ENCODE data around the gene HBP1.

The HBP1 gene

DNA sequence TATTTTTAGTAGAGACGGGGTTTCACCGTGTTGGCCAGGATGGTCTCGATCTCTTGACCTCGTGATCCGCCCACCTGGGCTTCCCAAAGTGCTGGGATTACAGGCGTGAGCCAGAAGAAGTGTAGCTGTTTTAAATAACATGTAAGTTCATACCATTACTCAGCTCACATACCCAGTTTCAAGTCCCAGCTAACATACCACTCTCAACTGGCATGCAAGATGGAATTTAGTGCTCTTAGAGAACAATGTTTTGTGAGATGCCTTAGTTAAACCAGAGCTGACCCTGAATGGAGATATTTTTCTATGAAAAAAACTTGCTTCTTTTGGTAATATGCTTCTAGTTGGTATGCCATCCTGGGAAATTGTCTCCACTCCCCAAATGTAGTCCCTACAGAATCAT, 37.3 kb downstream of the HBP1 start:
- H3K9me3 ChIP-seq (ENCODE audit: control insufficient read depth in 2 of 2, low read length in 2 of 2), result no peaks in the 10 kb centered on the region
- no peak overlapping the region for H3K9ac ChIP-seq (ENCODE audit: low read depth in 1 of 2, low read length in 2 of 2)
- H3K27ac ChIP-seq (ENCODE audit: low read depth in 2 of 2, low read length in 2 of 2), result no peak overlapping the region
- H3K36me3 ChIP-seq (ENCODE audit: control insufficient read depth in 2 of 2, insufficient read depth in 2 of 2, low read length in 2 of 2), result peaks cover 44 to 72% of the 10 kb centered on the region in 2 donors
- no peak overlapping the region for H3K4me3 ChIP-seq (ENCODE audit: low read length in 2 of 2)
- no peaks in the 10 kb centered on the region for H3K4me1 ChIP-seq (ENCODE audit: control insufficient read depth in 2 of 2, insufficient read depth in 2 of 2, low read length in 2 of 2)
- H3K27me3 ChIP-seq (ENCODE audit: control insufficient read depth in 2 of 2, insufficient read depth in 2 of 2, low read length in 2 of 2), result no peaks in the 10 kb centered on the region

DNA sequence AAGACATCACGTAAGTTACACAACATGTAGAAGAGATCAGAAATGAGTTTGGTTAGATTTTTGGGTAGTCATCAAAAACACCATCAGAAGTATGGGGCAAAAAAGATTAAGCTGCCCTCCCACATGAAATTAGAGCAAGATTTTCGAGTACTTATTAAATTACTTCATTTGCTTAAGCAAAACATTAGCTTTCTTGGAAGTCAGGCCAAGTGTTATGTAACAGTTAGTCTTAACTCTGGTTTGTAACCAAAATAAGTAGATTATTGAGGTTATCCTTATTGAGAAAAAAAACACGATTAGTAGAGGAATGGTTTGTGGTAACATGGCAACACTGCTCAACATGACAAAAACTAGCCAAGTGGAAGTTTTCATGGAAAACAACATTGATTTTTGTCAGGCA, 37.9 kb downstream of the HBP1 start:
- Histone ChIP-seq H3K36me3 (ENCODE audit: control insufficient read depth in 2 of 2, insufficient read depth in 2 of 2, low read length in 2 of 2) (peaks cover 39 to 66% of the 10 kb centered on the region in 2 donors), H3K4me3 (ENCODE audit: low read length in 2 of 2) (no peak overlapping the region), H3K9ac (ENCODE audit: low read depth in 1 of 2, low read length in 2 of 2) (no peak overlapping the region), H3K27me3 (ENCODE audit: control insufficient read depth in 2 of 2, insufficient read depth in 2 of 2, low read length in 2 of 2) (no peaks in the 10 kb centered on the region), H3K9me3 (ENCODE audit: control insufficient read depth in 2 of 2, low read length in 2 of 2) (no peaks in the 10 kb centered on the region), H3K4me1 (ENCODE audit: control insufficient read depth in 2 of 2, insufficient read depth in 2 of 2, low read length in 2 of 2) (no peaks in the 10 kb centered on the region), H3K27ac (ENCODE audit: low read depth in 2 of 2, low read length in 2 of 2) (no peak overlapping the region)

DNA sequence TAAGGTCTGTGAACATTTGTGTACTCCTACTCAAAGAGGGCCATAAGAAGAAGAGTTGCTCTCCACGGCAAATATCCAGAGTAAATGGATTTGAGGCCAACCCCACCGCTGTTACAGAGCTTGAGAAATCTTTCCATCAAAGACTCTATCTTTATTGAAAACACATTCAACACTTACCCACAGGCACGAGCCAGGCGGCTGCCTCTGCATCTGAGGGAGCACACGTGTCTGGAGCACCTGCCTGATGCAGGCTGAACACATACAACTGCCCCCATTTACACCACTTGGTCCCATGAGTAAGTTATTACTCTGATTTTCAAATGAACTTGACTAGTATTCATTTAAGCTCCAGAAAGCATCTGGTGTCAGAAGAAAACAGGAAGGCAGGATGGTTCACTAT, 38.7 kb downstream of the HBP1 start:
- Histone ChIP-seq H3K36me3 (ENCODE audit: control insufficient read depth in 2 of 2, insufficient read depth in 2 of 2, low read length in 2 of 2) (peaks cover 32 to 58% of the 10 kb centered on the region in 2 donors), H3K4me1 (ENCODE audit: control insufficient read depth in 2 of 2, insufficient read depth in 2 of 2, low read length in 2 of 2) (no peaks in the 10 kb centered on the region), H3K9me3 (ENCODE audit: control insufficient read depth in 2 of 2, low read length in 2 of 2) (no peaks in the 10 kb centered on the region), H3K27me3 (ENCODE audit: control insufficient read depth in 2 of 2, insufficient read depth in 2 of 2, low read length in 2 of 2) (no peaks in the 10 kb centered on the region), H3K27ac (ENCODE audit: low read depth in 2 of 2, low read length in 2 of 2) (no peak overlapping the region), H3K4me3 (ENCODE audit: low read length in 2 of 2) (no peak overlapping the region), H3K9ac (ENCODE audit: low read depth in 1 of 2, low read length in 2 of 2) (no peak overlapping the region)

DNA sequence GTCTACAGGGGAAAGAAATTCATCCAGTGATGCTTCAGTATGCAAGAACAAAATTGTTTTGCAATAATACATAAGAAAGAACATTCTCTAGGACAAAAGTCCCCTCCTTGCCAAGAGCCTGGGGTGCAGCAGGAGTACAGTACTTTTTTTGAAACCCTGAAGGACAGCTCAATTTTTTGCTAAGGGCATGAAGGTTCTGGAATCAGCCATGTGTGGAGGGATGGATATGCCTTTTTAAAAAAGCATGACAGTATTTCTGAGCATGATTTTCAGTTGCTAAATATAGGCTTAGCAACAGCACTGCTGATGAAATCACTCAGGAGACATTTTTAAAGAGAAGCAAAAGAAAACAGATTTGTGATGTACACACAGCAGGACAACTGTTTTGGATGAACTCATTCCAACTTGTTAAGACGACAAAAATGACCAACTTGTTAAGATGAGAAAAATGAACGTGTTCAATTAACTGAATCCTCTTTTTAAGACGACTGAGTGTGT, 39.3 kb downstream of the HBP1 start:
- no peak overlapping the region for H3K4me3 ChIP-seq (ENCODE audit: low read length in 2 of 2)
- peaks cover 29 to 52% of the 10 kb centered on the region in 2 donors for H3K36me3 ChIP-seq (ENCODE audit: control insufficient read depth in 2 of 2, insufficient read depth in 2 of 2, low read length in 2 of 2)
- H3K9me3 ChIP-seq (ENCODE audit: control insufficient read depth in 2 of 2, low read length in 2 of 2), result no peaks in the 10 kb centered on the region
- H3K4me1 ChIP-seq (ENCODE audit: control insufficient read depth in 2 of 2, insufficient read depth in 2 of 2, low read length in 2 of 2), result no peaks in the 10 kb centered on the region
- no peak overlapping the region for H3K27ac ChIP-seq (ENCODE audit: low read depth in 2 of 2, low read length in 2 of 2)
- no peaks in the 10 kb centered on the region for H3K27me3 ChIP-seq (ENCODE audit: control insufficient read depth in 2 of 2, insufficient read depth in 2 of 2, low read length in 2 of 2)
- no peak overlapping the region for H3K9ac ChIP-seq (ENCODE audit: low read depth in 1 of 2, low read length in 2 of 2)

DNA sequence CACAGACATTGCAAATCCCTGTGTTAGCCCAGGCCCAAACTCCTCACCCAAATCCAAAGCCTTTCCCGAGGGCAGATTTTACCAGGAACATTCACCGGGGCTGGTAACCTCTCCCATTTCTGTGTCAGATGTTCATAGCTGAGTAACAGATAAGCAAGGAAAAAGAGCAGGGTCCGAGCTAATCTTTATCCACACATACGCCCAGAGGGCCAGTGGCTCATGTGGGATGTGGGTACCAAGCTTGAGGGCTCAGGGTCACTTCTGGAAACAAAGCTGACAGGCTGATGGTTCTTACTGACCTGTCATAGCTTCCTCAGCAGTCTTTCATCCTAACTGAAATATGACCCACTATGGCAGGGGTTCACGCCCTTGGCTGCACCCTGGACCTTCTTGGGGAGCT, 39.8 kb downstream of the HBP1 start:
- H3K36me3 ChIP-seq (ENCODE audit: control insufficient read depth in 2 of 2, insufficient read depth in 2 of 2, low read length in 2 of 2), result peaks cover 25 to 47% of the 10 kb centered on the region in 2 donors
- H3K27ac ChIP-seq (ENCODE audit: low read depth in 2 of 2, low read length in 2 of 2), result no peak overlapping the region
- no peaks in the 10 kb centered on the region for H3K27me3 ChIP-seq (ENCODE audit: control insufficient read depth in 2 of 2, insufficient read depth in 2 of 2, low read length in 2 of 2)
- no peak overlapping the region for H3K4me3 ChIP-seq (ENCODE audit: low read length in 2 of 2)
- H3K9me3 ChIP-seq (ENCODE audit: control insufficient read depth in 2 of 2, low read length in 2 of 2), result no peaks in the 10 kb centered on the region
- no peak overlapping the region for H3K9ac ChIP-seq (ENCODE audit: low read depth in 1 of 2, low read length in 2 of 2)
- H3K4me1 ChIP-seq (ENCODE audit: control insufficient read depth in 2 of 2, insufficient read depth in 2 of 2, low read length in 2 of 2), result no peaks in the 10 kb centered on the region

DNA sequence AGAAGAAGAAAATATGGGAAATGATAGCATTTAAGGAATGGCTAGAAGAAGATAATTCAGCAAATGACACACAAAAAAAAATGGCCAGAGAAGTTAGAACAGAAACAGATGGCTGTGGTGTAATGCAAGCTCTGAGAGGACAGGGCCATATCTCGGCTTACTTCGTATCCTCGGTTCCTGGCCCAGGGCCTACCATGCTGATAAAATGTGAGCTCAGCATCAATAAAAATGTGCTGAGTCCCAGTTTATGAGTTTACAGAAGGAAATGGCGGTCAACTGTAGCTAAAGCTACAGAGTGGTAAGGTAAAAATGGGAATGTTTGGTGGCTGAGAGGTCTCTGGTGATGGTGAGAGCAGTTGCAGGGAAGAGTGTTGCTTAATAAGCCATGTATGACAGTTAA, 40.8 kb downstream of the HBP1 start:
- H3K9ac ChIP-seq (ENCODE audit: low read depth in 1 of 2, low read length in 2 of 2), result no peak overlapping the region
- H3K4me1 ChIP-seq (ENCODE audit: control insufficient read depth in 2 of 2, insufficient read depth in 2 of 2, low read length in 2 of 2), result no peaks in the 10 kb centered on the region
- no peaks in the 10 kb centered on the region for H3K9me3 ChIP-seq (ENCODE audit: control insufficient read depth in 2 of 2, low read length in 2 of 2)
- H3K27me3 ChIP-seq (ENCODE audit: control insufficient read depth in 2 of 2, insufficient read depth in 2 of 2, low read length in 2 of 2), result no peaks in the 10 kb centered on the region
- no peak overlapping the region for H3K4me3 ChIP-seq (ENCODE audit: low read length in 2 of 2)
- H3K36me3 ChIP-seq (ENCODE audit: control insufficient read depth in 2 of 2, insufficient read depth in 2 of 2, low read length in 2 of 2), result peaks cover 17 to 38% of the 10 kb centered on the region in 2 donors
- H3K27ac ChIP-seq (ENCODE audit: low read depth in 2 of 2, low read length in 2 of 2), result no peak overlapping the region

DNA sequence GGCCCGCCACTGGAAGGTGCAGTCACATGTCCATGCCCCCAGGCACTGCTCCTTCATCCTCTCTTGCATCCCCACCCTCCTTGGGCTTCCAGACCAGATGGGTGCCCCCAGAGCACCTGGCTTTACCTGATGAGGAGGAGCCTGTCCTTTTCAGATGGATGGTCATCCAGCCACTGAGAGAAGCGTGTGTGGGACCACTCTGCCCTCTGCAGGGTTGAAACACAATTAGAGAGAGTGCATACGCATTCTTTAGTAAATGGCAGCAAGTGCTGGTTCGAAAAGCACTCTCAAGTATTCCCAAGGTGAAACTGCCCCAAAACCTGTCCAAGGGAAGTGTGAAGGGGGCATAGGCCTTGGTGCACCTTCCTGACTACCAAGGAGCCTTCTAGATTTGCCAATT, 41.6 kb downstream of the HBP1 start:
- no peaks in the 10 kb centered on the region for H3K4me1 ChIP-seq (ENCODE audit: control insufficient read depth in 2 of 2, insufficient read depth in 2 of 2, low read length in 2 of 2)
- no peak overlapping the region for H3K4me3 ChIP-seq (ENCODE audit: low read length in 2 of 2)
- no peaks in the 10 kb centered on the region for H3K27me3 ChIP-seq (ENCODE audit: control insufficient read depth in 2 of 2, insufficient read depth in 2 of 2, low read length in 2 of 2)
- peaks cover 13 to 29% of the 10 kb centered on the region in 2 donors for H3K36me3 ChIP-seq (ENCODE audit: control insufficient read depth in 2 of 2, insufficient read depth in 2 of 2, low read length in 2 of 2)
- H3K27ac ChIP-seq (ENCODE audit: low read depth in 2 of 2, low read length in 2 of 2), result no peak overlapping the region
- H3K9me3 ChIP-seq (ENCODE audit: control insufficient read depth in 2 of 2, low read length in 2 of 2), result no peaks in the 10 kb centered on the region
- no peak overlapping the region for H3K9ac ChIP-seq (ENCODE audit: low read depth in 1 of 2, low read length in 2 of 2)

DNA sequence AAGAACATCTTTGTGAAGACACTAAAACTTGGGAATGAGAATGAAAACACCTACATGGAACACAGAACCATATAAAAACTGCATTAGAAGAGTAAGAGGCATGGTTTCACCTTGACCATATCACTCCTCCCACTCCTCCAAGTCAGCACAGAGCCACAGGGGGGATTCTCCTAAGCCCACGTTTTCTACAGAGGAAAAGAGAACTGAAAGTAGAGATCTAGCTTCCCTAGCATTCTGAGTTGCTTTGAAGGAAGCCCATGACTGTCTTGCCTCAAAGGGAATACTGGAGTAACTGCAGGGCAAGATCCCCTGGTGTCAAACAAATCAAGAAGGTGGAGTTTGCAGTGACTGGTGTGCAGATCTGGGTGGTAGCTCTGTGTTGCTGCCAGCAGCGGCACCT, 43.9 kb downstream of the HBP1 start:
- no peak overlapping the region for H3K4me3 ChIP-seq (ENCODE audit: low read length in 2 of 2)
- H3K27me3 ChIP-seq (ENCODE audit: control insufficient read depth in 2 of 2, insufficient read depth in 2 of 2, low read length in 2 of 2), result no peaks in the 10 kb centered on the region
- H3K36me3 ChIP-seq (ENCODE audit: control insufficient read depth in 2 of 2, insufficient read depth in 2 of 2, low read length in 2 of 2), result peaks cover 10 to 13% of the 10 kb centered on the region in 2 donors
- no peaks in the 10 kb centered on the region for H3K4me1 ChIP-seq (ENCODE audit: control insufficient read depth in 2 of 2, insufficient read depth in 2 of 2, low read length in 2 of 2)
- no peak overlapping the region for H3K9ac ChIP-seq (ENCODE audit: low read depth in 1 of 2, low read length in 2 of 2)
- no peak overlapping the region for H3K27ac ChIP-seq (ENCODE audit: low read depth in 2 of 2, low read length in 2 of 2)
- H3K9me3 ChIP-seq (ENCODE audit: control insufficient read depth in 2 of 2, low read length in 2 of 2), result no peaks in the 10 kb centered on the region

DNA sequence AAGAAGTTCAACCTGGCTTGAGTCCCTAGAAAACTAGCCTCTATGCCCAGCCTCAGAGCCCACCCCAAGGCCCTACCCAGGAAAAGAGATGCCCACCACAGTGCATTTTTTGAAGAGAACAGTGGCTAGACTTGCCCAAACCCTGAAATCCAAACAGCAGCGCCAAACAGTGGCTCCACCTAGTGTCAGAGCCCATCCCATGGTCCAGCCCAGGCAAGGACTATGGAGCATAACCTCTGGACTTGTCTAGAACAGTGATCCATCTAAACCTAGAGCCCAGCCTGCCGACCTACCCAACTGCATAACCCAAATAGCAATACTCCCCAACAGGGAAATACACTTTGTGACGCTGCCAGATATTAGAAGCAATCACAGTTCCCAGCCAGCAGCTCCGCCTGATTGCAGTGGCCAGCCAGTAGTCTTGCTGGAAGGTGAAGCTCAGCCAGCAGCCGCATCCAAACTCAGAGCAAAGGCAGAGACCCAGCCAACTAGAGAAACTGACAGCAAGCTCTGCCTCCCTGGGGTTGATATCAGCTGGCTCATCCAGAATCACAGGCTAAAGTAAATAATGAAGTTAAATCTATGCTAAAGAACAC, 44.5 kb downstream of the HBP1 start:
- Histone ChIP-seq H3K9me3 (ENCODE audit: control insufficient read depth in 2 of 2, low read length in 2 of 2) (no peaks in the 10 kb centered on the region), H3K4me3 (ENCODE audit: low read length in 2 of 2) (no peak overlapping the region)

DNA sequence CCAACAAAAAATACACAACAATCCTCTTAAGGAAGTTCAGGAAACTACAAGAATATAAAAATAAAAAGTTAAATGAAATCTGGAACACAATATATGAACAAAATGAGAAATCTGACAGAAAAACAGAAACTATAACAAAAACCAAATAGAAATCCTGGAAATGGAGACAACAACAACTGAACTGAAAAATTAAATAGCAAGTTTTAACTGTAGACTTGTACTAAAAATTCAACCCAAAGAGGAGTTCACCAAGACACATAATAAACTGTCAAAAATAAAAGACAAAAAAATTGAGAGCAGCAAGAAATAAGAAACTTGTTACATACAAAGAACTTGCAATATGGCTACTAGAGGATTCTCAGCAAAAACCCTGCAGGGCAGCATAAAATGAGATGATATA, 45.1 kb downstream of the HBP1 start:
- Histone ChIP-seq H3K4me3 (ENCODE audit: low read length in 2 of 2) (no peak overlapping the region), H3K9me3 (ENCODE audit: control insufficient read depth in 2 of 2, low read length in 2 of 2) (no peaks in the 10 kb centered on the region), H3K27me3 (ENCODE audit: control insufficient read depth in 2 of 2, insufficient read depth in 2 of 2, low read length in 2 of 2) (no peaks in the 10 kb centered on the region), H3K27ac (ENCODE audit: low read depth in 2 of 2, low read length in 2 of 2) (no peak overlapping the region), H3K4me1 (ENCODE audit: control insufficient read depth in 2 of 2, insufficient read depth in 2 of 2, low read length in 2 of 2) (no peaks in the 10 kb centered on the region), H3K9ac (ENCODE audit: low read depth in 1 of 2, low read length in 2 of 2) (no peak overlapping the region), H3K36me3 (ENCODE audit: control insufficient read depth in 2 of 2, insufficient read depth in 2 of 2, low read length in 2 of 2) (peaks cover 9 to 11% of the 10 kb centered on the region in 2 donors)

More for the DNA sequence above, 44.5 kb downstream of the HBP1 start:
- Histone ChIP-seq H3K4me1 (ENCODE audit: control insufficient read depth in 2 of 2, insufficient read depth in 2 of 2, low read length in 2 of 2) (no peaks in the 10 kb centered on the region), H3K27ac (ENCODE audit: low read depth in 2 of 2, low read length in 2 of 2) (no peak overlapping the region), H3K36me3 (ENCODE audit: control insufficient read depth in 2 of 2, insufficient read depth in 2 of 2, low read length in 2 of 2) (peaks cover 10 to 11% of the 10 kb centered on the region in 2 donors), H3K9ac (ENCODE audit: low read depth in 1 of 2, low read length in 2 of 2) (no peak overlapping the region), H3K27me3 (ENCODE audit: control insufficient read depth in 2 of 2, insufficient read depth in 2 of 2, low read length in 2 of 2) (no peaks in the 10 kb centered on the region)
